ENCODE results near the gene TP53I13. TPM values are rescaled to one million over a fixed set of nuclear protein-coding genes. Genes with fewer than 3 reads are reported as not detected.

Gene TP53I13
- total RNA-seq, 4 donors from 2014 or later: 41.5 to 57.3 (median 52.1) TPM

DNA sequence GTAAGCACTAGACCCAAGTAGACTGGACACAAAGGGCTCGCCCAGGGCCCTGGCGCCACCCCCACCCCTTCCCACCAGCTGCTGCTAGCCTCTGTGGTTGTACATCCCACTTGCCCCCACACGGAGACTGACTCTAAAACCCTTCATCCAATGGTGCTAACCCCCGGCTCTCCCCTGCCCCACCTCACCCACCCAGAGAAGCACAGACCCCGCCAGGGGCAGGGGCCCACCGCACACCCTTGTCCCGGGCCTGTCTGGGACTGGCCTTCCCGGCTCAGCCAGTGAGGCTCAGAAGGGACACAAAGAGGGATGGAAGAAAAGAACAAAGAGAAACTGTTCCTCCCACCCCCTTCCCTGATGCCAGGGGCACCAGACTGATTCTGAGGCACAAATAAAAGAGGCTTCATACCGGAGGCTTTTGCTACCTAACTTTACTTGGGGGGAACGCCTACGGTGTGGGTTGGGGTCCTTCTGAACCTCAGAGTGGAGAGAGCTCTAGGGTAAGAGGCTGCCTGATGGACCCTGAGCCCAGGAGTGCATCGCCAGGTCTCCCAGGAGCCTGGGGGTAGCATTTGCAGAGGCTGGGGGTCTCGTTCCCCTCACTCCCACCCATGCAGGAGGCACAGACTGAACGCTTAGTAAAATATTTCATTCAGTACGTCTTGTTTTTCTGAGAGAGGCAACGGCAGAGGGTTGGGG lies 46.0 kb downstream of the TP53I13 start:
- Histone ChIP-seq H3K27me3 (no peaks in the 10 kb centered on the region), H3K27ac (peak overlapping the region in 3 of 4 donors; percentile 68 to 74 (median 71)), H3K4me3 (peak overlapping the region in 1 of 2 donors; percentile 48), H3K9me3 (no peaks in the 10 kb centered on the region), H3K36me3 (no peaks in the 10 kb centered on the region), H3K4me1 (peaks cover 4 to 69% (median 64%) of the 10 kb centered on the region in 3 donors)
- TF ChIP-seq EP300 (IDR thresholded peaks at IDR 0.05): no peak
- TF ChIP-seq POLR2AphosphoS5 (IDR thresholded peaks at IDR 0.05): no peak
- WGBS, 2 donors (ENCODE audit: low coverage in 1 of 2): 60 to 74% methylated on average over 8 to 9 of the region's 16 CpGs
- no peak for ATAC-seq

GRCh38 chr17:29615048-29615385 lies 46.5 kb downstream of the TP53I13 start:
- Histone ChIP-seq H3K36me3 (no peaks in the 10 kb centered on the region), H3K27me3 (no peaks in the 10 kb centered on the region), H3K4me3 (peak overlapping the region in 1 of 2 donors; percentile 48), H3K4me1 (peaks cover 4 to 74% (median 66%) of the 10 kb centered on the region in 3 donors), H3K27ac (peak overlapping the region in 3 of 4 donors; percentile 67 to 74 (median 68)), H3K9me3 (no peaks in the 10 kb centered on the region)
- TF ChIP-seq POLR2AphosphoS5 (IDR thresholded peaks at IDR 0.05) (no peak), EP300 (IDR thresholded peaks at IDR 0.05) (no peak), POLR2A (IDR thresholded peaks at IDR 0.05) (no peak)
- TF ChIP-seq, protein P1, sequence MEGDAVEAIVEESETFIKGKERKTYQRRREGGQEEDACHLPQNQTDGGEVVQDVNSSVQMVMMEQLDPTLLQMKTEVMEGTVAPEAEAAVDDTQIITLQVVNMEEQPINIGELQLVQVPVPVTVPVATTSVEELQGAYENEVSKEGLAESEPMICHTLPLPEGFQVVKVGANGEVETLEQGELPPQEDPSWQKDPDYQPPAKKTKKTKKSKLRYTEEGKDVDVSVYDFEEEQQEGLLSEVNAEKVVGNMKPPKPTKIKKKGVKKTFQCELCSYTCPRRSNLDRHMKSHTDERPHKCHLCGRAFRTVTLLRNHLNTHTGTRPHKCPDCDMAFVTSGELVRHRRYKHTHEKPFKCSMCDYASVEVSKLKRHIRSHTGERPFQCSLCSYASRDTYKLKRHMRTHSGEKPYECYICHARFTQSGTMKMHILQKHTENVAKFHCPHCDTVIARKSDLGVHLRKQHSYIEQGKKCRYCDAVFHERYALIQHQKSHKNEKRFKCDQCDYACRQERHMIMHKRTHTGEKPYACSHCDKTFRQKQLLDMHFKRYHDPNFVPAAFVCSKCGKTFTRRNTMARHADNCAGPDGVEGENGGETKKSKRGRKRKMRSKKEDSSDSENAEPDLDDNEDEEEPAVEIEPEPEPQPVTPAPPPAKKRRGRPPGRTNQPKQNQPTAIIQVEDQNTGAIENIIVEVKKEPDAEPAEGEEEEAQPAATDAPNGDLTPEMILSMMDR (IDR thresholded peaks at IDR 0.05): no peak
- peak; percentile 1 for ATAC-seq
- WGBS, 2 donors (ENCODE audit: low coverage in 1 of 2): 54% methylated on average over 6 of the region's 15 CpGs; no CpG with 5 or more reads in 1 of the 2 donors

DNA sequence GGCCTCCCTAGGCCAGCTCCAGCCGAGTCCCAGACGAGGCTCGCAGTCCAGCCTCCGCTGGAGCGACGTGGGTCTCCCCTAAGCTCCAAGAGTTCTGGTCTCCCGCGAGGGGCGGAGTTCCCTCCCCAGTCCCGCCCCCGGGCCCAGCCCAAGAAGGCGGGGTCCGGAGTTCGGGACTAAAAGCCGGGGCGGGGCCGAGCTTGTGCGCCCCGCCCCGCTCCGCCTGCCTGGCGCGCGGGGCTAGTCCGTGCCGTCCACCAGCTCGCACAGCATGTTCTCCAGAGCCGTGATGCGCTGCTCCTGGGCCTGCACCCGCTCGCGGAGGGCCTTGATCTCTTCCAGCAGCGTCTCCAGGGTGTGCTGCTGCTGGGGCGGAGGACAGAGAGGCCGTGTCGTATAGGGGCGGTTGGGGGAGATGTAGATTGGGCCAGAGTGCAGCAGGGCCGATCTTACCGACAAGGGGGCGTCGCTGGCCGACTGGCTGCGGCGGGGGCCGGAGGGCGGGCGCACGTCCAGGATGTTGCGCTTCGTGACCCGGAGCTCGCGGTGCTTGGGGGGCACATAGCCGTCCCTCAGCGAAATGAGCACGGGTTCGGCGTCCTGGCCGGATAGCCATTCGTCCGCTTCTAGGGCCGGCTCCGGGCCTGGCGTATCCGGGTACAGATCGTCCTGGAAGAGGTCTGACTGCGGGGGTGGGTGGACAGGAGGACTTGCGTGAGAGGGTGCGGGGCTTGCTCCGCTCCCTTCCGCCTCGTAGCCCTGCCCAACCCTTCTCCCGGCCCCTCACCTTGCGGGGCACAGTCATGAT lies 47.2 kb downstream of the TP53I13 start:
- Histone ChIP-seq H3K9me3 (no peaks in the 10 kb centered on the region), H3K27me3 (no peaks in the 10 kb centered on the region), H3K4me3 (peak overlapping the region; percentile 5 to 48), H3K27ac (peak overlapping the region in 3 of 4 donors; percentile 67 to 74 (median 68)), H3K4me1 (peaks cover 4 to 81% (median 67%) of the 10 kb centered on the region in 3 donors), H3K36me3 (no peaks in the 10 kb centered on the region)
- TF ChIP-seq, protein P1 (IDR thresholded peaks at IDR 0.05): no peak
- TF ChIP-seq POLR2A (IDR thresholded peaks at IDR 0.05): peak; percentile 37 to 53
- TF ChIP-seq EP300 (IDR thresholded peaks at IDR 0.05): no peak
- TF ChIP-seq POLR2AphosphoS5 (IDR thresholded peaks at IDR 0.05): peak; percentile 55
- ATAC-seq: peak; percentile 77
- WGBS, 2 donors (ENCODE audit: low coverage in 1 of 2): 12% methylated on average over 9 of the region's 74 CpGs; no CpG with 5 or more reads in 1 of the 2 donors

DNA sequence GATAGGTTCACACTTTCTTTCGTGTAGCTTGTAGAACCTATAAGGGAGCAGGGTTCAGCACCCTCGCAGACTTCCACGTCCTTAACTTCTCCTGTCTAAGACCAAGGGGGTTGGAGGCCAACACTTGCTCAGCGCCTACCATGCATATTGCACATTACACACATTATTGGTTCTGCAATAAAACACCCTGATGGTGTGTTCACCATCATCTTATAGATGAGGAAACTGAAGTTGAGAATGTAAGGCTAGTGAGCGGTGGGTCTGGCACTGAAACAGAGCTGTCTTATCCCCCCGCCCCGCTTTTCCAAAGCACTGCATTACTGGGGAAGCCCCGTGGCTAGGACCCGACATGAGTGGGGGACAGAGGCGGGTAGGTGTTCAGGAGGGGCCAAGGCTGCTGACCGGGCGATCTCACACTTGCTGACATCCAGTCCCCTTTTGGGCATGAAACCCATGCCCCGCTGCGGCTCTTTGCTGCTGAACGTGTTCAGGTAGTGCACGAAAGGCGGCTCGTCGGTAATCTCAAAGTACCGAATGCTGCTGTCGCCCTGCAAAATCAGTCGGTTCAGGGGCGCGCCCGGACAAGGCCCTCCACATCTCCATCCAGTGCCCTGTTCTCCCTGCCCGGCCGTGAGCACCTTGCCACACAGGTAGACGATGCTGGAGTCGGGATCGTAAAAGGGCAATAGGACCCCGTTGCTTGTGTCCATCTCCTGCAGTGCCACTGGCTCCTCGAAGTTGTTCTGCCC lies 48.0 kb downstream of the TP53I13 start:
- Histone ChIP-seq H3K36me3 (no peaks in the 10 kb centered on the region), H3K4me1 (peaks cover 4 to 89% (median 74%) of the 10 kb centered on the region in 3 donors), H3K27me3 (no peaks in the 10 kb centered on the region), H3K9me3 (no peaks in the 10 kb centered on the region), H3K4me3 (peak overlapping the region in 1 of 2 donors; percentile 48), H3K27ac (peak overlapping the region in 3 of 4 donors; percentile 67 to 74 (median 68))
- WGBS, 2 donors (ENCODE audit: low coverage in 1 of 2): 51 to 74% methylated on average over 7 of the region's 32 CpGs
- TF ChIP-seq, protein P1 (IDR thresholded peaks at IDR 0.05): no peak
- TF ChIP-seq POLR2AphosphoS5 (IDR thresholded peaks at IDR 0.05): no peak
- TF ChIP-seq EP300 (IDR thresholded peaks at IDR 0.05): no peak
- no peak for TF ChIP-seq POLR2A (IDR thresholded peaks at IDR 0.05)
- no peak for ATAC-seq

- TF ChIP-seq, protein P1 (IDR thresholded peaks at IDR 0.05): peak in 3 of 4 experiments; percentile 61 to 68 (median 63)
- TF ChIP-seq POLR2A (IDR thresholded peaks at IDR 0.05) (no peak), EP300 (IDR thresholded peaks at IDR 0.05) (no peak), POLR2AphosphoS5 (IDR thresholded peaks at IDR 0.05) (peak; percentile 12)
- WGBS, 2 donors (ENCODE audit: low coverage in 1 of 2): no CpG with 5 or more reads among the region's 16 CpGs
- peak; percentile 17 for ATAC-seq
Observed at GRCh38 chr17:29617125-29617480, 48.6 kb downstream of the TP53I13 start.

More at GRCh38 chr17:29617125-29617480, 48.6 kb downstream of the TP53I13 start:
- H3K9me3 ChIP-seq: no peaks in the 10 kb centered on the region
- no peaks in the 10 kb centered on the region for H3K36me3 ChIP-seq
- H3K27me3 ChIP-seq: no peaks in the 10 kb centered on the region
- peak overlapping the region in 1 of 2 donors; percentile 48 for H3K4me3 ChIP-seq
- peak overlapping the region in 1 of 4 donors; percentile 71 for H3K27ac ChIP-seq
- H3K4me1 ChIP-seq: peaks cover 4 to 95% (median 78%) of the 10 kb centered on the region in 3 donors
